HG03196 (cell line): ENCODE results near the gene MLXIPL.
"Not testable (repeated sequence)": the region's sequence is repeated elsewhere in the genome, so short reads cannot be mapped to it uniquely, and the experiment has no call there.

ENCODE experiments used
- ATAC-seq: cut with Tn5 transposase; IDR thresholded peaks from one replicate; pipeline ENCODE4 v1.9.1; 2021; ENCODE audit not compliant: unreplicated experiment

Gene MLXIPL

DNA sequence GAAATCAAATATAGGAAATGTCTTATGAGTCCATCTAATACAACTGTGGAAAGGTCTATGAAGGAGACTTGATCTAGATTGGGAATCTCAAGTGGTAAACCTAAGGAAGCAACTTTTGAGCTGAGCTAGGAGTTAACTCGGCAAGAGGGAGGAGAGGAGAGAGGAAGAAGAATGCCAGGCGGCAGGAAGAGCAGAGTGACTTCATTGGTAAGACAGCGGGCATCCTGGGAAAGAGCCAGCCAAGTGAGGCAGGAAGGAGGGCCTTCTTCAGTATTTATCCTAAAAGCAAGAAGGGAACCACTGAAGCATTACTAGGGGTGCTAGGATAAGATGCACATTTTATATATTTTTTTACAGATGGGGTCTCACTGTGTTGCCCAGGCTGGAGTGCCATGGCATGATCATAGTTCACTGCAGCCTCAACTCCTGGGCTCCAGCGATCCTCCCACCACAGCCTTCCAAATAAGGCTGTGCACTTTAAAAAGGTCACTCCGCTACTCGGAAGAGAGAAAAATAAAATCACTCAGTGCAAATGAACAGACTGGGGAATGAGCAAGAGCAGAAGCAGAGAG, 68.8 kb downstream of the MLXIPL start:
- no peak for ATAC-seq

- not testable (repeated sequence) for ATAC-seq
Observed at GRCh38 chr7:73550093-73550492, 74.2 kb downstream of the MLXIPL start.

- ATAC-seq, result no peak
Observed at GRCh38 chr7:73549176-73549575, 75.1 kb downstream of the MLXIPL start.

GRCh38 chr7:73547841-73548240, 76.5 kb downstream of the MLXIPL start:
- ATAC-seq, result no peak

- ATAC-seq, result no peak
Observed at GRCh38 chr7:73544678-73545077, 79.6 kb downstream of the MLXIPL start.
